ENCODE data around the gene EXD3.
A peak's percentile ranks its signal among the peaks of the same experiment; 100 is the strongest.

The EXD3 gene

DNA sequence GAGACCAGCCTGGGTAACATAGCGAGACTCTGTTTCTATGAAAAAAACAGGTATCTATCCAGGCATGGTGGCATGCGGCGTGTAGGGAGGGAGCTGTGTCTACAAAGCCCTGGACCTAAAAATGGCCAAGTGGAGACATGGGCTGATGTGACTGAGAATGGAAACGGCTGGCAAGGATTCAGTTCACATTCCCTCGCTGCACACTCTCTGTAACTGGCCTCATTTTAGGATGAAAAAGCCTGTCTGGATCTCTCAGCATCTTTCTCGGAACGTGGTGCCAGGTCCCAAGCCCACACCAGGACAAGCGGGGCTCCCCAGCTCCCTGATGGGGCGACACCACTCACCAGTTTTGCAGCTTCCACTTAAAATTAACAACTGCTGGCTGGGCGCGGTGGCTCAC is 13.4 kb downstream of the EXD3 start:
- TF ChIP-seq, protein P1, sequence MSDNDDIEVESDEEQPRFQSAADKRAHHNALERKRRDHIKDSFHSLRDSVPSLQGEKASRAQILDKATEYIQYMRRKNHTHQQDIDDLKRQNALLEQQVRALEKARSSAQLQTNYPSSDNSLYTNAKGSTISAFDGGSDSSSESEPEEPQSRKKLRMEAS (IDR thresholded peaks at IDR 0.05): no peak
- TF ChIP-seq FOXM1 (IDR thresholded peaks at IDR 0.05; ENCODE audit: borderline replicate concordance, low read depth): no peak
- TF ChIP-seq TCF12 (IDR thresholded peaks at IDR 0.05; ENCODE audit: low read depth): no peak
- TF ChIP-seq RAD21 (IDR thresholded peaks at IDR 0.05; ENCODE audit: low read depth): no peak
- no peak for TF ChIP-seq TAF1 (IDR thresholded peaks at IDR 0.05; ENCODE audit: low read depth)
- no peak for TF ChIP-seq EGR1 (IDR thresholded peaks at IDR 0.05)
- no peak for TF ChIP-seq TEAD4 (IDR thresholded peaks at IDR 0.05)
- TF ChIP-seq NFIC (IDR thresholded peaks at IDR 0.05): no peak
- TF ChIP-seq CEBPB (IDR thresholded peaks at IDR 0.05): no peak
- TF ChIP-seq CREB1 (IDR thresholded peaks at IDR 0.05; ENCODE audit: low read depth): no peak
- TF ChIP-seq, protein P2, sequence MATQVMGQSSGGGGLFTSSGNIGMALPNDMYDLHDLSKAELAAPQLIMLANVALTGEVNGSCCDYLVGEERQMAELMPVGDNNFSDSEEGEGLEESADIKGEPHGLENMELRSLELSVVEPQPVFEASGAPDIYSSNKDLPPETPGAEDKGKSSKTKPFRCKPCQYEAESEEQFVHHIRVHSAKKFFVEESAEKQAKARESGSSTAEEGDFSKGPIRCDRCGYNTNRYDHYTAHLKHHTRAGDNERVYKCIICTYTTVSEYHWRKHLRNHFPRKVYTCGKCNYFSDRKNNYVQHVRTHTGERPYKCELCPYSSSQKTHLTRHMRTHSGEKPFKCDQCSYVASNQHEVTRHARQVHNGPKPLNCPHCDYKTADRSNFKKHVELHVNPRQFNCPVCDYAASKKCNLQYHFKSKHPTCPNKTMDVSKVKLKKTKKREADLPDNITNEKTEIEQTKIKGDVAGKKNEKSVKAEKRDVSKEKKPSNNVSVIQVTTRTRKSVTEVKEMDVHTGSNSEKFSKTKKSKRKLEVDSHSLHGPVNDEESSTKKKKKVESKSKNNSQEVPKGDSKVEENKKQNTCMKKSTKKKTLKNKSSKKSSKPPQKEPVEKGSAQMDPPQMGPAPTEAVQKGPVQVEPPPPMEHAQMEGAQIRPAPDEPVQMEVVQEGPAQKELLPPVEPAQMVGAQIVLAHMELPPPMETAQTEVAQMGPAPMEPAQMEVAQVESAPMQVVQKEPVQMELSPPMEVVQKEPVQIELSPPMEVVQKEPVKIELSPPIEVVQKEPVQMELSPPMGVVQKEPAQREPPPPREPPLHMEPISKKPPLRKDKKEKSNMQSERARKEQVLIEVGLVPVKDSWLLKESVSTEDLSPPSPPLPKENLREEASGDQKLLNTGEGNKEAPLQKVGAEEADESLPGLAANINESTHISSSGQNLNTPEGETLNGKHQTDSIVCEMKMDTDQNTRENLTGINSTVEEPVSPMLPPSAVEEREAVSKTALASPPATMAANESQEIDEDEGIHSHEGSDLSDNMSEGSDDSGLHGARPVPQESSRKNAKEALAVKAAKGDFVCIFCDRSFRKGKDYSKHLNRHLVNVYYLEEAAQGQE (IDR thresholded peaks at IDR 0.05; ENCODE audit: low read depth): no peak

DNA sequence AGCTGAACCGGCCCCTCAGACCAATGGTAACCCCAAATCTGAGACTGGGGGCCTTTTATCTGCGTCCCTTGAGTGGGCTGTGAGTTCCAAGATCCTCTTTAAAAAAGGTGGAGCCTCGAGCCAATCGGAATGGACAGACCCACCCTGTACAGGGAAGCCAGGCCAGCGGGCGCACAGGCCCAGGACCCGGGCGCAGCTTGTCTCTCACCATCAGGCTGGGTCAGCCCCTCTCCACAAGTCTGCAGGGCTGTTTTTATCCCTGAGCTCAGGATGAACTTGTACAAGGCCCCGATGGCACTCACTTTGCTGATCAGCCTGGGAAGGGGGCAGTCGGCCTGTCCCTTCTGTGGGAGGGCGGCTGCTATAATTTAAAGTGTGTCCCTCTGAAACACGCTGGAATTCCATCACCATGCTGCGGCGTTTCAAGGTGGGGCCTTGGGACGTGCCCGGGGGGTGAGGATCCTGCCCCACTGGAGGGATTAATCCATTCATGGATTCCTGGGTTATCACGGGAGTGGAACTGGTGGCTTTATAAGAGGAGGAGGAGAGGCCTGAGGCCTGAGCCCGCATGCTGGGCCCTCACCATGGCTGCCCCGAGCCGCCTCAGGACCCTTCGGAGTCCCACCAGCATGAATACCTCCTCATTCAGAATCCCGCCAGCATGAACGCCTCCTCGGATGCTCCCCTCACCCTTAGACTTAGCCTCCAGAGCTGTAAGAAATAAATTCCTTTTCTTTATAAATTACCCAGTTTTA is 14.1 kb downstream of the EXD3 start:
- TF ChIP-seq RAD21 (IDR thresholded peaks at IDR 0.05; ENCODE audit: low read depth) (no peak), EGR1 (IDR thresholded peaks at IDR 0.05) (no peak), FOXM1 (IDR thresholded peaks at IDR 0.05; ENCODE audit: borderline replicate concordance, low read depth) (no peak), TCF12 (IDR thresholded peaks at IDR 0.05; ENCODE audit: low read depth) (no peak), TEAD4 (IDR thresholded peaks at IDR 0.05) (no peak), CEBPB (IDR thresholded peaks at IDR 0.05) (no peak), CREB1 (IDR thresholded peaks at IDR 0.05; ENCODE audit: low read depth) (no peak), TAF1 (IDR thresholded peaks at IDR 0.05; ENCODE audit: low read depth) (no peak), YY1 (IDR thresholded peaks at IDR 0.05; ENCODE audit: low read depth) (no peak), EP300 (IDR thresholded peaks at IDR 0.05; ENCODE audit: borderline replicate concordance) (no peak), ZBTB7A (IDR thresholded peaks at IDR 0.05; ENCODE audit: low read depth) (no peak), NFIC (IDR thresholded peaks at IDR 0.05) (no peak)
- TF ChIP-seq, protein P1 (IDR thresholded peaks at IDR 0.05): no peak
- TF ChIP-seq, protein P2 (IDR thresholded peaks at IDR 0.05; ENCODE audit: low read depth): no peak
- TF ChIP-seq, protein P3, sequence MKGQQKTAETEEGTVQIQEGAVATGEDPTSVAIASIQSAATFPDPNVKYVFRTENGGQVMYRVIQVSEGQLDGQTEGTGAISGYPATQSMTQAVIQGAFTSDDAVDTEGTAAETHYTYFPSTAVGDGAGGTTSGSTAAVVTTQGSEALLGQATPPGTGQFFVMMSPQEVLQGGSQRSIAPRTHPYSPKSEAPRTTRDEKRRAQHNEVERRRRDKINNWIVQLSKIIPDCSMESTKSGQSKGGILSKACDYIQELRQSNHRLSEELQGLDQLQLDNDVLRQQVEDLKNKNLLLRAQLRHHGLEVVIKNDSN (IDR thresholded peaks at IDR 0.05): no peak

DNA sequence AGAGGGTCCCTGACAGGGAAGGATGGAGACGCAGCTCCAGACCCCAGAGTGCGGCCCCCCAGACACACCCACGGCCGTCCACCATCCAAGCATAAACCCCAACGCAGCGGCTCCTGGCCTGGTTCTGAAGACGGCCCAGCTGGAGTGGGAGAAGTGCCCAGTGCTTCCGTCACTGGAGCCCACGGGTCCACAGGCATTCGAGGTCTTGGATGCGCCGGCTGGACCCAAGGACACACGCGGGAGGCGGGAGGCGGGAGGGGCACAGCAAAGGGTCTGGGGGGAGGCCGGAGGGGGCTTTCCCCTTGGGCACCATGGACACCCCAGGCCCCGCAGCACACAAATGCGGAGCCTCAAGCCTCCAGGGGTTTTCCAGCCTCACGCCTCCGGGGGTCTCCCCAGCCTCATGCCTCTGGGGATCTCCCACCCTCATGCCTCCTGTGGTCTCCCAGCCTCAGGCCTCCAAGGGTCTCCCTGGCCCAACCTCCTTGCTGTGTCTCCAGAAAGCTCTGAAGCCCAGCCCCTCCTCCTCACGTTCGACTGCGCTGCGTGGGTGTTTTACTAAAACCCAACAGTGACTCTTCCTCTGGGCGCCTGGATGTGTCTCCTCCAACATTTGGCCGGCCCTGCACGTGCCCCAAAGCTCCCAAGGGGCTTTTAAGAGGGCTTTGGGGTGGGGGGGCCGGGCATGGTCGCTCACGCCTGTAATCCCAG is 15.2 kb downstream of the EXD3 start:
- TF ChIP-seq CREB1 (IDR thresholded peaks at IDR 0.05; ENCODE audit: low read depth): no peak
- TF ChIP-seq TAF1 (IDR thresholded peaks at IDR 0.05; ENCODE audit: low read depth): no peak
- no peak for TF ChIP-seq CEBPB (IDR thresholded peaks at IDR 0.05)
- no peak for TF ChIP-seq EP300 (IDR thresholded peaks at IDR 0.05; ENCODE audit: borderline replicate concordance)
- no peak for TF ChIP-seq FOXM1 (IDR thresholded peaks at IDR 0.05; ENCODE audit: borderline replicate concordance, low read depth)
- no peak for TF ChIP-seq YY1 (IDR thresholded peaks at IDR 0.05; ENCODE audit: low read depth)
- TF ChIP-seq, protein P1 (IDR thresholded peaks at IDR 0.05): no peak
- no peak for TF ChIP-seq RAD21 (IDR thresholded peaks at IDR 0.05; ENCODE audit: low read depth)
- TF ChIP-seq, protein P3 (IDR thresholded peaks at IDR 0.05): no peak
- TF ChIP-seq NFIC (IDR thresholded peaks at IDR 0.05): no peak
- no peak for TF ChIP-seq ZBTB7A (IDR thresholded peaks at IDR 0.05; ENCODE audit: low read depth)
- TF ChIP-seq TCF12 (IDR thresholded peaks at IDR 0.05; ENCODE audit: low read depth): no peak
- no peak for TF ChIP-seq EGR1 (IDR thresholded peaks at IDR 0.05)

DNA sequence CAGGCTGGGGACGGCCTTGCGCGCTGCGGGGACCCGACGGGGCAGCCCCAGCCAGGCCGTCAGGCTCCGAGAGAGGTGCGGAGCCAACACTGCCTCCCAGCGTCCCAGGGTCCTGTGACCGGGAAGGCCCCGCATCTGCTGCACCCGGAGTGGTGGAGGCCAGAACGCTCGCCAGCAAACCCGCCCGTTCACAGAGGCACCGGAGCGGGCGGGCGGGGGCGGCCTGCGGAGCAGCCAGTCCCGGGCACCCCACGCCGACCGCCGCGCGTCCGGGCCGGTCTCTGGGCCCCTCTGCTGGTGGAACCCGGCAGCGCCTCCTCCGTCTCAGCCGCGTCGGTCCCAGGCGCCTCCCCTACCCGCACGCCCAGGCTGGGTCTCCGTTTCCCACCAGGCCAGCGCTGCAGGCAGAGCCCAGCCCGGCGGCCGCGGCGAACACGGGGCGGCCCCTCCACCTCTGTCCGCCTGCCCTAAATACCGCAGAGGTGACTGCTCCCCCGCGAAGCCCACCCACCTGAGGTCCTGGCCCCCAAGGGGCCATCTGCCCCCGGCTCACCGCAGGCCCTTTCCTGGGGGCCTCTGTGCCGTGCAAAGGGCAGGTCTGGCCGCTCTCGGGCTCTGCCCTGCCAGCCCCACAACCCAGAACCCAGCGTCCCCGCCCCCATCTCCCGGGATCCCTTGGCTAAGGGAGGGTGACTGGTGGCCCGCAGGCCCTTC is 15.9 kb downstream of the EXD3 start:
- TF ChIP-seq, protein P3 (IDR thresholded peaks at IDR 0.05): no peak
- 0 out of 2 replicates have a peak, but pooled peaks have one; percentile 29 for TF ChIP-seq TCF12 (IDR thresholded peaks at IDR 0.05; ENCODE audit: low read depth)
- 0 out of 2 replicates have a peak, but pooled peaks have one; percentile 56 for TF ChIP-seq ZBTB7A (IDR thresholded peaks at IDR 0.05; ENCODE audit: low read depth)
- TF ChIP-seq EGR1 (IDR thresholded peaks at IDR 0.05): peak; percentile 52; the same call in 1 of the 2 replicates
- no peak for TF ChIP-seq FOXM1 (IDR thresholded peaks at IDR 0.05; ENCODE audit: borderline replicate concordance, low read depth)
- TF ChIP-seq TEAD4 (IDR thresholded peaks at IDR 0.05): no peak
- no peak for TF ChIP-seq TAF1 (IDR thresholded peaks at IDR 0.05; ENCODE audit: low read depth)
- peak; percentile 75 for TF ChIP-seq RAD21 (IDR thresholded peaks at IDR 0.05; ENCODE audit: low read depth)
- TF ChIP-seq CEBPB (IDR thresholded peaks at IDR 0.05): no peak
- TF ChIP-seq CREB1 (IDR thresholded peaks at IDR 0.05; ENCODE audit: low read depth): no peak

Data from Ishikawa (cell line).